KMS-11 (cell line): ENCODE measurements around the gene KRTAP12-4.

Experiments used
- H2AFZ ChIP-seq: fragments of 200-600 bp; sonication (generic); 2 replicates; pipeline ENCODE4 v1.6.1; 2016; ENCODE audit warnings: antibody characterized with exemption, mixed run types, low read depth
- H3K27ac ChIP-seq: fragments of 200-600 bp; sonication (generic); 2 replicates; pipeline ENCODE4 v1.6.1; 2016; ENCODE audit warnings: mild to moderate bottlenecking, mixed run types
- H3K27me3 ChIP-seq: fragments of 200-600 bp; sonication (generic); 2 replicates; pipeline ENCODE4 v1.6.1; 2017; ENCODE audit warnings: mild to moderate bottlenecking, low read depth, mixed run types, moderate library complexity; ENCODE audit not compliant: insufficient read depth
- H3K36me3 ChIP-seq: fragments of 200-600 bp; sonication (generic); 2 replicates; pipeline ENCODE4 v1.6.1; 2017; ENCODE audit warnings: mild to moderate bottlenecking, mixed run types; ENCODE audit not compliant: insufficient read depth
- H3K4me1 ChIP-seq: fragments of 200-600 bp; sonication (generic); 2 replicates; pipeline ENCODE4 v1.6.1; 2016; ENCODE audit warnings: mild to moderate bottlenecking, low read depth, mixed run types; ENCODE audit not compliant: poor library complexity, severe bottlenecking
- H3K4me2 ChIP-seq: fragments of 200-600 bp; sonication (generic); 2 replicates; pipeline ENCODE4 v1.7.0; 2016; ENCODE audit warnings: mild to moderate bottlenecking, mixed run types
- H3K4me3 ChIP-seq: fragments of 200-600 bp; sonication (generic); IDR thresholded peaks from 2 replicates; pipeline ENCODE4 v1.6.1; 2017; ENCODE audit warnings: low read depth, low read length, mixed read lengths; ENCODE audit not compliant: insufficient read depth
- H3K79me2 ChIP-seq: fragments of 200-600 bp; sonication (generic); 2 replicates; pipeline ENCODE4 v1.6.1; 2016; ENCODE audit warnings: low read depth, mixed run types; ENCODE audit not compliant: insufficient read depth
- H3K9ac ChIP-seq: fragments of 200-600 bp; sonication (generic); 2 replicates; pipeline ENCODE4 v1.6.1; 2016; ENCODE audit warnings: mild to moderate bottlenecking, mixed run types
- H4K20me1 ChIP-seq: fragments of 200-600 bp; sonication (generic); 2 replicates; pipeline ENCODE4 v1.6.1; 2016; ENCODE audit warnings: mild to moderate bottlenecking, mixed run types; ENCODE audit not compliant: insufficient read depth
- TF ChIP-seq, protein P1 (sequence below): fragments of 200-600 bp; sonication (generic); conservative IDR thresholded peaks from 2 replicates; pipeline ENCODE4 v1.6.1; 2017; ENCODE audit warnings: low read depth, mild to moderate bottlenecking, antibody characterized with exemption, low read length, moderate library complexity, mixed read lengths

KRTAP12-4 gene

DNA sequence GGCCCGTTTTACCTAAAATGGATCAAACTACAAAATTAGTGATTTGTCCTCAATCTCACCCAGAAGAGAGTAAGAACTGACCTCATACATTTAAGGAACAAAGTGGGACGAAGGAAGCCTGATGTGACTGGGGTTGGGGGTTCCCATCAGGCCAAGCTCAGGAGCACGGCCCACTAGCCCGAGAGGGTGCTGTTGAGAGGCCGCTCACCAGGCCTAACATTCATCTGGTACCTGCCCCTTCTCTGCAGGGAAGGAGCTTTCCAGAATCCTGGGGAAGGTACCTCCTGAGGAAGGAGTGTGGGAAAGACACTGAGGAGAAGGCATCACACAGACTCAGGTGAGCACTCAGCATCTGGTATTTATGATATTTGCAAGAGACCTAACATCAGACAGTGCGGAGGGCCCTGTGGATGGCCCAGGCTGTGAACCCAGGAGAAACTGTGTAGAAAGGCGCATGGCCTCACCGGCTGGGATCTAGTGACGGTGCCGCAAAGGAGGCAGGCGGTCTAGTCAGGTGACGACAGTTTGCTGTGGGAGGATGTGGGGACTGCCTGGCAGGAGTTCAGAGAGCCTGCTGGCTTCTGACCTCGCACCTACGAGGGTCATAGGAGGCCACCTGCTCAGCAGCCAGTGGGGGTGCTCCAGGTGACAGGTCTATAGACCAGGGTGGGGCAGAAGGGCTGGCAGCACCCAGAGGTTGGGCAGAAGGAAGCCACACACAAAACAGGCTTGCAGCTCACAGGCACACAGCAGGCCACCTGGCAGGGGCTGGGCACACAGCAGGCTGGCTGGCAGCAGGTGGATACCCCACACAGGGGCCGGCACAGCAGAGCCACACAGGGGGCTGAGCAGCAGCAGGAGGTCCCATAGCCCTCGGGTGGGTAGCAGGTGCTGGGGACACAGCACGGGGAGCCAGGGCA lies 543 bp downstream of the KRTAP12-4 start:
- H3K36me3 ChIP-seq: no peaks in the 10 kb centered on the region
- no peak overlapping the region for H3K4me2 ChIP-seq
- no peak overlapping the region for H3K27ac ChIP-seq
- H3K4me3 ChIP-seq: no peak overlapping the region
- H2AFZ ChIP-seq: no peak overlapping the region
- no peak overlapping the region for H3K9ac ChIP-seq
- H4K20me1 ChIP-seq: no peaks in the 10 kb centered on the region
- no peaks in the 10 kb centered on the region for H3K4me1 ChIP-seq
- TF ChIP-seq, protein P1, sequence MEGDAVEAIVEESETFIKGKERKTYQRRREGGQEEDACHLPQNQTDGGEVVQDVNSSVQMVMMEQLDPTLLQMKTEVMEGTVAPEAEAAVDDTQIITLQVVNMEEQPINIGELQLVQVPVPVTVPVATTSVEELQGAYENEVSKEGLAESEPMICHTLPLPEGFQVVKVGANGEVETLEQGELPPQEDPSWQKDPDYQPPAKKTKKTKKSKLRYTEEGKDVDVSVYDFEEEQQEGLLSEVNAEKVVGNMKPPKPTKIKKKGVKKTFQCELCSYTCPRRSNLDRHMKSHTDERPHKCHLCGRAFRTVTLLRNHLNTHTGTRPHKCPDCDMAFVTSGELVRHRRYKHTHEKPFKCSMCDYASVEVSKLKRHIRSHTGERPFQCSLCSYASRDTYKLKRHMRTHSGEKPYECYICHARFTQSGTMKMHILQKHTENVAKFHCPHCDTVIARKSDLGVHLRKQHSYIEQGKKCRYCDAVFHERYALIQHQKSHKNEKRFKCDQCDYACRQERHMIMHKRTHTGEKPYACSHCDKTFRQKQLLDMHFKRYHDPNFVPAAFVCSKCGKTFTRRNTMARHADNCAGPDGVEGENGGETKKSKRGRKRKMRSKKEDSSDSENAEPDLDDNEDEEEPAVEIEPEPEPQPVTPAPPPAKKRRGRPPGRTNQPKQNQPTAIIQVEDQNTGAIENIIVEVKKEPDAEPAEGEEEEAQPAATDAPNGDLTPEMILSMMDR: no peak
- peaks cover 46% of the 10 kb centered on the region for H3K27me3 ChIP-seq
- H3K79me2 ChIP-seq: no peaks in the 10 kb centered on the region

DNA sequence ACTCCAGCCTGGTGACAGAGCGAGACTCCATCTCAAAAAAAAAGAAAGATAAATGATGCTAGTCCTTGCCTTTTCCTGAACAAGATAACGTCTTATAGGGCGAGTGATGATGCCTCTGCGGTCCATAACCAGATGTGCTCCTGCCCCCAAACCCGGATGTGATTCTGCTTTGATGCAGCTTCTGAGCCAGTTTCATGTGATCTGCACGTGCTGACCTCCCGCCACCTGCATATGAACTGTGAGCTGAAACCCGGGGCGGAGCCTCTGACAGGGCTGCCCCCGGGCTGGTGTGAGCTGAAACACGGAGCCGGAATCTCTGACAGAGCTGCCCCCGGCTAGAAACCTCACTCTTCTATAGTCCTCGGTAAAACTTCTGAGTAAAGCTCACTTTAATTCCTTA lies 1.3 kb downstream of the KRTAP12-4 start:
- H3K4me1 ChIP-seq: no peaks in the 10 kb centered on the region
- TF ChIP-seq, protein P1: no peak
- no peak overlapping the region for H3K4me2 ChIP-seq
- no peaks in the 10 kb centered on the region for H3K79me2 ChIP-seq
- H4K20me1 ChIP-seq: no peaks in the 10 kb centered on the region
- peaks cover 52% of the 10 kb centered on the region for H3K27me3 ChIP-seq
- no peak overlapping the region for H3K4me3 ChIP-seq
- H2AFZ ChIP-seq: no peak overlapping the region
- H3K36me3 ChIP-seq: no peaks in the 10 kb centered on the region
- H3K9ac ChIP-seq: no peak overlapping the region
- no peak overlapping the region for H3K27ac ChIP-seq

DNA sequence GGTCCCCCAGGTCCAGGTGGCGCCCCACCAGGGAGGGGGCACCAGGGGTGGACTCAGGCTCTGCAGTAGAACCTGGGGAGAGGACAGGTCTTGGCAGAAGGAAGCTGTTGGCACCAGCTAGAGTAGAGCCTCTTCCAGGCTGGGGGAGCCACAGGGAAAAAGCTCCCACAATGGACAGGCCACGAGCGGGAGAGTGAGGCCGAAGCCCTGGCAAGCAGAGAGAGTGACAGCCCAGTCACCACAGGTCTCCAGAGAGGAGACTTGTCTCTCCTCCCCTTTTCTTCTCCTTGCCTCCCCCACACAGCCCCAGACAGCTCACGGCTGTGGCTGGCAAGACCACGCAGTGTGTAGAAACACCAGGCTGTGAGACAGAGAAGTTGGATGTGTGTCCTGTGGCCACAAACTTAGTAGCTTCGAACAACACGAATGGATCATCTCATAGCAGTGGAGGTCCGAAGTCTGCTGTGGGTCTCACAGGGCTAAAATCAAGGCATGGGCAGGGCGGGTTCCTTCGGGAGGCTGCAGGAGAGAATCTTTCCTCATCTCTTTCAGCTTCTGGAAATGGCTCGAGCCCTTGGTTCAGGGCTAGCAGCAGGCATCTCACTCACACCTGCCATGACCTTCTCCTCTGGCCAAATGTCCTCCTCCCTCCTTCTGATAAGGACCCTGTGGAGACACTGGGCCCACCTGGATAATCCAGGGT lies 3.3 kb downstream of the KRTAP12-4 start:
- no peaks in the 10 kb centered on the region for H3K4me1 ChIP-seq
- H3K27ac ChIP-seq: no peak overlapping the region
- H3K4me2 ChIP-seq: no peak overlapping the region
- H3K9ac ChIP-seq: no peak overlapping the region
- H2AFZ ChIP-seq: no peak overlapping the region
- H3K4me3 ChIP-seq: no peak overlapping the region
- no peaks in the 10 kb centered on the region for H3K79me2 ChIP-seq
- H4K20me1 ChIP-seq: no peaks in the 10 kb centered on the region
- peaks cover 68% of the 10 kb centered on the region for H3K27me3 ChIP-seq
- TF ChIP-seq, protein P1: no peak
- no peaks in the 10 kb centered on the region for H3K36me3 ChIP-seq

DNA sequence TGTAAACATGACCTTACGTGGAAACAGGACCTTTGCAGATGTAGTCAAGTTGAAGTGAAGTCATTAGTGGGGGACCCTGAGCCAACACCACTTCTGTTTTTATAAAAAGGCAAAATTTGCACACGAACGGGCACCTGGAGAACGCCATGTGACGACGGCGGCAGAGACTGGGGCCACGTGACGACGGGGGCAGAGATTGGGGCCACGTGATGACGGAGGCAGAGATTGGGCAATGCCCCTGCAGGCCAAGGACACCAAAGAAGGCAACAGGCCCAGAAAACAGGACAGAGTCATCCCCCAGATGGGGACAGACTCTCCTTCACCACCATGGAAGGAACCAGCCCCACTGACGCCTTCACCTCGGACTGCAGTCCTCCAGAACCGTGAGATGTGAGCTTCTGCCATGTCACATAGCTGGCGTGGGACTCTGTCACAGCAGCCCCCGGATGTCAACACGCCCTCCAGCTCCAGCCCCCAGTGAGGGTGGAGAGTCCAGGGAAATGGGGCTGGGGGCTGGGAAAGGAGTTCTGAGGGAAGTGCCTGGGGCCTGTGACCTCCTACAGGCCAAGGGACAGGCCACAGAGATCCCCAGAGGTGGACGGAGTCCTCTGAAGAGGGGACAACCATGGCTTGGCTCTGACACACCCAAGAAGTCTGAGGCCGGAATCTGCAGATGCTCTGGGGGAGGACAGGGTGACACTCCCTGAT lies 4.0 kb downstream of the KRTAP12-4 start:
- TF ChIP-seq, protein P1: no peak

More for the DNA sequence above, 4.0 kb downstream of the KRTAP12-4 start:
- Histone ChIP-seq H3K4me1 (no peaks in the 10 kb centered on the region), H4K20me1 (no peaks in the 10 kb centered on the region), H3K36me3 (no peaks in the 10 kb centered on the region), H3K9ac (no peak overlapping the region), H2AFZ (no peak overlapping the region), H3K79me2 (no peaks in the 10 kb centered on the region), H3K4me2 (no peak overlapping the region), H3K27me3 (peaks cover 72% of the 10 kb centered on the region), H3K4me3 (no peak overlapping the region), H3K27ac (no peak overlapping the region)
